Measurements from ENCODE around the gene RMND5A.

The RMND5A gene

DNA sequence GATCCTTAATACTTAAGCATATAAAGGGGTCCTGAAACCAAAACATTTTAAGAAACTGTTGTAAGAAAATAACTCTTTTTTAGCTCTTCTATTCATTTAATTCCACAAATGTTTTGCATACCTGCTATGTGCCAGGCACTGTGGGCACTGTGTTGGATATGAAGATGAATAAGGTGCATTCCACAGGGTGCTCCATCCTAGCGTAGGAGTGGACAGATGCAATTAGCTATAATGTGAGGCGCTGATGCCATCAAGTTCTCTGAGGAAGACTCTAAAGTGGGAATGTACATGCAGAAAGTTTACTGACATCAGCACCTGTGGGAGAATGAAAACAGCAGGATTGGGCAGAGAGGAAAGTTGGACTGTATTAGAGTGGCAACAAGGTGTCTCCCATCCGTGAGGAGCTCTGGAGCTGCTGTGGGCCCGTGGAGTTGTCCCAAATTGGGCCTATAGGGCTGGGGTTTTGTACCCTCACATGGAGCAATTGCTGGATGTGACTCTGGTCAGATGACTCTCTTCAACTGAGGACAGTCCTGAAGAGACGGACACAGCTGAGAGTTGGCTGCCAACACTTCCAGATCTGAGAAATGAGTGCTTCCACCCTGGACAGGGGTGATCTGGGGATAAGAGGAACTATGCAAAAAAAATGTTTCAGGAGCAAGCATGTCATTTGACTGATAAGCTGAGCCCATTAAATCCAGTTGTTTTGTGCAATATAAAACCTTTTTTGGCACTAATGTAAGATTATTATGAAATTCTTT, 48.3 kb downstream of the RMND5A start:
- no peak for DNase-seq

DNA sequence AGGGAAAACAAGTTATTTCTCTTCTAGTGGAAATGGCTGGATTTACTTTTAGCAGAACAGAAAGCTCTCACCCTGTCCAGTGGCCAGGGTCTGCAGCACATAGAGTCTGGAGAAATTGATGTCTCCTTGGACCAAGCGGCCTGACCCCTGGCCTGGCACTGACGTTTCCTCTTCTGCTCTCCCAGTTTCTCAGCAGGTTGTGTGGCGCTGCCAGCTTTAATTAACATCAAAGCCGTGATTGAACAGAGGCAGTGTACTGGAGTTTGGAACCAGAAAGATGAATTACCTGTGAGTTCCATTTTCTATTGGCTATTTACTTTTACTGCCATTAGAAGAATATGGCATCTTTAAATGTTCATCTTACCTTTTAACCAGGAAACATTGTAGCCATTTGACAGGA, 49.7 kb downstream of the RMND5A start:
- no peak for DNase-seq

DNA sequence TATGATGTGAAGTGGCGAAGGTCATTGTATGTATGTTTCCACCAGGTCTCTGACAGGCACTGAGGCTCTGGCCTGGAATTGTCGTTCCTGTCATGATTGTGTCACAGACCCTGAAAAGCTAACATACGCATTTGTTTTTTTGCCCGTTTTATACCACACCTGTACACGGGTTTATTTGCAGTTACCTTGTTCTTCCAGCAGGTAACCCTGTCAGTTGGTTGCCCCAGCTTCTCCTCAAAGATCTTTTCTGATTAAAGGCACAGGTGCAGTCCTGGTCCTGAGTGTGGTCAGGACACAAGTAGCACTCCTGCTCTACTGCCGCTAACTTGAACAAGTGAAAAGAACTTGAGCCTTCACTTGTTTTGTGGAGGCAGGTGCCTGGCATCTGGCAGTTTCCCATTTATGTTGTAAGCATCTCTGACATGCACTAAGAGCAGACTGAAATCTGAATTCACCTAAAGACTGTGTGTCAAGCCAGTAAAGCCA, 50.8 kb downstream of the RMND5A start:
- no peak for DNase-seq

DNA sequence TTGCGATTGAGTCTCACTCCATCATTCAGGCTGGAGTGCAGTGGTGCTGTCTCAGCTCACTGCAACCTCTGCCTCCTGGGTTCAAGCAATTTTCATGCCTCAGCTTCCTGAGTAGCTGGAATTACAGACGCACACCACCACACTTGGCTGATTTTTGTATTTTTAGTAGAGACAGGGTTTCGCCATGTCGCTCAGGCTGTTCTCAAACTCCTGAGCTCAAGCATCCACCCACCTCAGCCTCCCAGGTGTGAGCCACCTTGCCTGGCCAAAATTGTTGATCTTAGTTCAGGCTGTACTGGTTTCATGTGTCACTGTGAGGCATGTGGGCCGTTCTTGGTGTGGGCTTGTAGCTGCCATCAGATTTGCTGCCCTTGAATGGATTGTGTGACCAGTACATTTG, 52.5 kb downstream of the RMND5A start:
- DNase-seq = no peak

DNA sequence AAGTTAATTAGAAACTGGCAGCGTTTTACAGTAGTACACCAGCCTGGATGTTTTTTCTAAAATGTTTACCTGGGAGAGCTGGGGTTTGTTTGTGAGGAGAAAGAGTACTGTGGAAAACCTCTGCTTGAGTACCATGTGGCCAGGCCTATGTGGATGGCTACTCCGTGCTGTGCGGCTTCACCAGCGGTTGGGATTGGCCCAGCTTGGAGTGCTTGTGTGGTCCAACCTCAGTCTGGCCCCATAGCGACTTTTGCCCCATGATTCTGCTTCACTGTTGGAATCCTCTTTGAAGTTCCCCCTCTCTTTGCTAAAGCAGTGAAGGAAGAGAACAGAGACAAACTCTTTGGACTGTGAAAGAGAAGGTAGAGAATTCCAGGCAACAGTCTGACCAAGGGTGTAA, 54.8 kb downstream of the RMND5A start:
- no peak for DNase-seq

DNA sequence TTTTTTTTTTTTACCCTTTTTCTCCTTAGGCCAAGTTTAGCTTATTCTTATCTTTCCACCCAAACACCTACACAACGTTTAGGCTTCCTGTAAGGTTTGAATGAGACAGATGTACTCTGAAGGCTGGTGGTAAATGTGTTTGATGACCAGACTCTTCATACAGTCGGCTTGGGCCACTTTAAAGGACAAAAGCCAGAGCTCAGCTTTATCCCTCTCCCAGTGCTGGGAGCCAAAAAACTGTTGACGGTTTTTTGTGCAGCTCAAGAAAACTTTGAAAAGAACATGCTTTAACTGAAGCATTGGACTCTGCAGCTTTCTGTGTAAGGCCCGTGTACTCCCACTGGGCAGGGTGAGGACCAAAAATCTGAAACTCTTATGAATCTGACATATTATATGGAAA, 55.2 kb downstream of the RMND5A start:
- no peak for DNase-seq

DNA sequence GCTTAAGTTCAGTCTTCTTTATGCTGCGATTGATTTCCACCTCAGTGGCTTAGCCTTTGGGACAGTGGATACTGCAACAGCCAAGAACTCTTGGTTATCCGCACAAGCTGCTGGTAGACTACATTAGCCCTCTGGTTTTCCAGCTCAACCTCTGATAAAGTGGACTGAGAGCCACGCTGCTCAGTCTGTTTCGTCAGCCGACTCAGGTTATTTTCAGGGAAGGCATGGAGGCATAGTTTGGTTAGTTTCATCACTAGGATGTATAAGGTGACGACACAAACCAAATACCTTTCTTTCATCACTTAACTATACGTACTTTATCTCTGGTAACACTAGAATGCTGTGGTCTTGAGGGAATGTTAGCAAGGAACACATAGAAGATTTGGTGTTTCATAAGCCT, 56.4 kb downstream of the RMND5A start:
- no peak for DNase-seq

DNA sequence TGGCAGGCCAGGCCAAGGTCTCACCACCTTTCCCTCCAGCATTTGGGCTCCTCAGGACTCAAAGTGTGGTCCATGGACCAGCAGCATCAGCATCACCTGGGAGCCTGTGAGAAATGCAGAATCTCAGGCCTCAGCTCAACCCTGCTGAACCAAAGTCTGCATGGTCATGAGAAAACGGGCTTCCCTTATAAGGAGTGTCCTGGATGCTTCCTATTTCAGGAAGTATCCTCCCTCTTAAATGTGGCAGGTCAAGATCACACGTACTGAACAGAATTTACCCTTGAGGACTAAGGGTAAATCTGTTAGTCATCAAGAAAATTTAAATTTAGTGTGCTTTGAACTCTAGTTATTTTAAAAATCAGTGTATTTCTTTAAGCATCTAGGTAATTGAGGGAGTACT, 58.9 kb downstream of the RMND5A start:
- DNase-seq = no peak

DNA sequence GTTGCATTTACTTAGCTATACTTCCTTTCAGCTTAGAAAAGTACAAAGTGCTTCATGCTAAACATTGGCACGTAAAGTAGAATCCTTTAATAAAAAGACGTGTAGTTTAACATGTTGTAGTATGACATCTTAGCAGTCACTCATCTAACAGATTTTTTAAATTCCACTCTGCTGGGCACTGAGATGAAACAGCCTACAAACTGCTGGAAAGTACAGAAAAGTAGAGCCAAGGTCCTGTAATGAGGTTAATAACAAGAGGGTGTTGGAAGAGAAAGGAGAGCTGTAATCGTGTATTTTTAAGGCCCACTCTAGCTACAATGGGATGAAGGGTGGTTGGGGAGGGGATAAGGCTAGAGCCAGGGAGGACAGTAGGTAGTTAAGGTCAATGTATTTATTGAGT, 59.9 kb downstream of the RMND5A start:
- DNase-seq = no peak

DNA sequence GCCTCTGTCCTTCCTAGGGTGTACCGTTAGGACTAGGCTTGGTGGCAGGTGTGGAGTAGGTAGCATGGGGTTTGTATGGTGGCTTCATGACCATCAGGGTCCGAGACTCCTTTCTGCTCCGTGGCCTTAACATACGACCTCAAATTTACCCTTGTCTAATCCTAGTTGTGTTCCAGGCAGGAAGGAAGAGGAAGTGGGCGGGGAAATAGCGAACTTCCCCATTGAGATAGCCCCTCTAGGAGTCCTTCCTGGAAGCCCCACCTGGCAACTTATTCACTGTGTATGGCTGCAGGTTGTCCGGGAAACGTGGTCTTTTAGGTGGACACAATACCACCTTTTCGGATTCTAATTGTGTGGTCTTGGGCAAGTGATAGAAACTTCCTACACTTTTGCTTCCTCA, 61.3 kb downstream of the RMND5A start:
- DNase-seq = no peak

DNA sequence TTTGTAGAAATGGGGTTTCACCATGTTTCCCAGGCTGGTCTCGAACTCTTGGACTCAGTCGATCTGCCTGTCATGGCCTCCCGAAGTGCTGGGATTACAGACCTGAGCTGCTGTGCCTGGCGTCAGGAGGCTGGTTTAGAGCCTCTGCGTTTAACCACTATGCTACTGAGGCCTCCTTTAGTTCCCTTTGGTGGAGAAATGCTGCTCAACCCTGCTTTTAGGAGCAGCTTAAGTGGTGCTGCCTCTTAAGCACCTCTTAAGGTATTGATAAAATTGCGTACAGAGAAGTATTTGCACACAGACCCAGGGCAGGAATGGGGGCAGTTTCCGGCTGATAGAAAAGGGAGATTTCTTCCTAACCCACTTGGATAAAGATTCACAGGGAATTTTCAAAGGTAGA, 62.7 kb downstream of the RMND5A start:
- no peak for DNase-seq

DNA sequence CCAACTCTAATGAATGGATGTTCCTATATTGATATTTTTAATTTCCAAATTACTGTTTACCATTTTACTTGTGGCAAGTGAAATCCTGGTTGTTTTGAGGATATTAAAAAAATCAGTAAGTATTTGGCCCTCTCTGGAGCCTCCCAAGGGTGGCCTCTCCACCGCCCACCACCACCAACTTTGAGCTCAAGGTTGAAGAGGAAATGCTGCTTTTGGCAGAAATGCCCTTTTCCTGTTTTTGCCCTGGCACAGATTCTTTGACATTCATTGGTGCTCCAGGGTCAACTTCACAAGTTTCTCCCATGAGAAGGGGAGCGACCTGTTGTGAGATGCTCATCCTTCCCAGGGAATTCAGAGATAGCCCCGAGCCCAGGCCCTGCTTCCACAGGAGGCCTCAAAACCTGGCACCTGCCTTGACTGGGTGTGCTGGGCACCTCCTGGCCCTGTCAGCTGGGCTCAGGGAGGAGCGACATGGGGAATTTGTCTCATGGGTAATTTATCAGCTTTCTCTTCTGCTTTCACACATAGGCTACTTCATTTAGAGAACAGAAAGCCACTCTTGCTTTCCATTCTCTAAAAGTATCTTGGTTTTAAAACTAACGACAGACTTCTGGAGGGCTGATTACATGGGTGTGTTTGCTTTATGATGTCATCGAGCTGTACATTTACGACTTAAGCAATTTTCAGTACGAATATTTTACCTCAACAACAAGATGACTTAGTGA, 63.7 kb downstream of the RMND5A start:
- DNase-seq = no peak

DNA sequence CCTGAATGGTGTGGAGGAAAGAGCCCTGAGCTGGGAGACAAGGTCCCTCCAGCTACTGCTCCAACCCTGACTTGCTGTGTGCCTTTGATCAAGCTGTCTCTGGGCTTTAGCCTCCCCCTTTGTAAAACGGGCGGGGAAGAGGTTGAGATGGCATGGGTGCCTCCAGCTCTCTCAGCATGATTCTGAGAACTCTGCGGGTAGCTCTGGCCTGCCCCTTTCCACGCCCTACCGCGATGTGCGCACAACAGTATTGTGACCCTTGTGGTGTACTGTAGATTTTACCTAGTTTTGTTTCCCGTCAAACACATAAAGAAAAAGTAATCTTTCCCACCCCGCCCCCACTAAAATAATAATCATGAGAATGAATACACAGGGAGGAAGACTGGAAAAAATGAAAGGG, 65.4 kb downstream of the RMND5A start:
- no peak for DNase-seq

DNA sequence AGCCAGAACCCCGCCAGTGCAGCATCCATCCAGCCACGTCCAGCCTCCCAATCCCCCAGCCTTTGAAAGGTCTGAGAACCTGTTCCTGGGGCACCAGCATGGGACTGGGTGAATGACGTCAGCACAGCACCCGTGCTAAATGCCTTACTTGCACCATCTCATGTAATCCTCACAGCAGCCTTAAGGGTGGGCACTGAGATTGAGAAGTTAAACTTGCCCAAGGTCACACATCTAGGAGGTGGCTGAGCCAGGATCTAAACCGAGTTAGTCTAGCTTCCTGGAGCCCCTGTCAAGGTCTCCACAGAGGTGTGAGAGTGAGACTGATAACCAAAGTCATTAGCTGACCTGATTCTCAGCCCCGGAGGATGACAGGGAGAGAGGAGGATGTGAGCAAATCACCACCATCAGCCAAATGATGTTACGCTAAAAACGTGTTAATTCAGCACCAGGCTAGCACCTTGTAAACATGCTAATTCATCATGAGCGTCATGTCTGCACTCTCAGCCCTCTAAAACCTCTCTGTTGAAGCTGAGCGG, 66.0 kb downstream of the RMND5A start:
- no peak for DNase-seq

DNA sequence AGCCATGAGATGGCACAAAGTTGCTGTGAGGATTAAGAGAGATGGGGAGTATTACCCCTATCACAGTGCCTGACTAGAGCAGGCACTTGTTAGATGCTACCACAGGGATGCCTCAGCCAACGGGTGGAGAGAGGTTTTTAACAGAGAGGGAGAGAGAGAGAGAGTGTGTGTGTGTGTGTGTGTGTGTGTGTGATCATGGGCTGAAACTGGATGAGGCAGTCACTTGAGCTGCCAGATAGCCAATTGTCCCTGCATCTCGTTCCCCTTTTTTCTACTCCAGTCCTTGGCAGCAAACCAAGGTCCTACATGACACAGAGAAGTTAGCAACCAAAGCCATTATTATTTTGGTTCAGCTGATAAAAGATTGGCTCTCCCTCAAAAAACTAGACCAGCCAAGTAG, 67.6 kb downstream of the RMND5A start:
- DNase-seq = peak in 1 of 2 experiments; percentile 49

DNA sequence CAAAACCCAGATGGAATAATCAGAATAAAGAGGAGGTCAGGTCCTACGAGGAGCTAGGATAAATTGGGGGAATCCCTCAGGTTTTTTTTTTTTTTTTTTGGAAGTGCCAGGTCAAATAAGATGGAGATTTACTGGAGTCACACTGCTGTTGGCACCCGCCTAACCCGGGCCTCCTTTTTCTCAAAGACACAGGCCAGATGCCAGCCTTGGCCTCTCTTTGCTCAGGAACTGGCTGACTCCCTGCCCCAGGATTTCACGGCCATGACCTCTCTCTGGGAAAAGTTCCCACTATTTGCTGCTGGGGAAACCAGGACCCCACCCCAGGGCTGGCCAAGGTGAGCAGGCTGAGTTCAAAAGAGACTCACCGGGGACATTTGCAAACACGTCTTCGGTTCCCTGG, 68.1 kb downstream of the RMND5A start:
- peak; percentile 26 to 48 for DNase-seq

DNA sequence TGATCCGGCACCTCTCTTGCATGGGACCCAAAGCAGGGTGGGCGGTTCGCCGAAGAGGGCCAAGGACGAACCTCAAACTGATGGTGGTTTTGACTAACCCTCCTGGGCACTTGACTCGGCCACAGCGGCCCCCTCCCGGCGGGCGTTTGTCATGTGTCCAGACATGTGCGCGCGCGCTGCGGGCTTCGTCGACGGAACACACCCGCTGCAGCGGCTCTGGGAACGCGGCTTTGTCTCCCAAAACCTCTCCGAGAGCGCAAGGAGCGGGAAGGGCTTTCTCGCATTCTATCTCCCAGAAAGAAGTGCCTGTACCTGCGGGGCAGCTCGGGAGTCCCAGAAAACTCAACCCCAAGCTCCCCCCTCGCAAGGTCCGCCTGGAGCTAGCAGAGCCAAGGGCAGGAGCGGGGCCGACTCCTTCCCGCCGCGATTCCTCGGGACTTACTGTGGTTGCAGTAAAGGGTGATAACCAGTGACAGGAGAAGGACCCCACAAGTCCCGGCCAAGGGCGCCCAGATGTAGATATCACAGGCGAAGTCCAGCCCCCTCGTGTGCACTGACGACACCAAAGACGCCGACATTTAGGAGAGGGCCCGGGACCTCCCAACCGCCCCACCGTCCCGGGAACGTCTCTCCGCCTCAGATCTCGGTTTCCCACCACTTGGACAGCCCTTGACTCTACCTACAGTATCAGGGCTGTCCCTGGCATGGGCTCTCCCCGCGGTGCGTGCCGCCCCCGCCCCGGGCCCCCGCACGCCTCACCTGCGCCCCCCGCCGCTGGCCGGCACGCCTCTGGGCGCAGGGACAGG, 69.0 kb downstream of the RMND5A start:
- no peak for DNase-seq

DNA sequence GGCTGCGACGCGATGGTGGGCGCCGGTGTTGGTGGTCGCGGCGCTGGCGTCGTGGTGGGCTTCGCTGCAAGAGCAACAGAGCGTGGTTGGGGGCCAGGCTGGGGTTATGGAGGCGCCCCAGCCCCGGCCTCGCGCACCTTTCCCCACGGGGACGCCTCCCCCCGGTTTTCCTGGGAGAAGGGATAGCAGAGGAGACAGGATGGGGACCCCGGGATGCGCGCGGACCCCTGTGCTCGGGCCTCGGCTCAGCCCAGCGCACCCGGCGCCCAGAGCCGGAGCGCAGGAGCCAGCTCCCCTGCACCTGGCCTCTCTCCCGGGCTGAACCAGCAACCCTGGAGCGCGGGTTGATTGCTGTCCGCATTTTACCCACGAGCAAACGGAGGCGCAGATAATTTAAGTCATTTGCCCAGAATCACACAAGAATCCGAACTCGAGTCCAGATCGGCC, 69.6 kb downstream of the RMND5A start:
- DNase-seq = no peak

DNA sequence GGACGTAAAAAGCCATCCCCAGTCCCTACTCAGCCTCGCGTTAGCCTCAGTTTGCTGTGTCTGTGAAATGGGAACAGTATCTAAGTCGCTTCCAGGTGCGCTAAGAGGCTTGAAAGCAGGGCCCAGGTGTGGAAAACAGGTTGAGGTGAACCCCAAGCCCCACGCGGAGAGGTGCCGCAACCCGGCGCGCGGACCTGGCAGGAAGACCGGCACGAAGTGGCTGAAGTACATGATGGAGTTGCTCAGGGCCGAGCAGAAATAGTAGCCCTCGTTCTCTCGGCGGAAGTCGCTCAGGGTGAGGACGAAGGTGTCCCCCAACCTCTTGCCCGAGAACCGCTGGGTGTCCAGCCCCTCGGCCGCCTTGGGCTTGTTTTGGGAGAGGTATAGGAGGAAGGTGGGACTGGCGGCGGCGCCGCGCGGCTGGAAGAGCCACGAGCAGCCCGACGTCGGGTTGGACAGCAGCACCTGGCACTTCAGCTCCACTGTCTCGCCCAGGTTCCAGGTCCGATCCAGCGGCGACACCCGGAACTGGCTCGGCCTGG, 70.1 kb downstream of the RMND5A start:
- DNase-seq = no peak

DNA sequence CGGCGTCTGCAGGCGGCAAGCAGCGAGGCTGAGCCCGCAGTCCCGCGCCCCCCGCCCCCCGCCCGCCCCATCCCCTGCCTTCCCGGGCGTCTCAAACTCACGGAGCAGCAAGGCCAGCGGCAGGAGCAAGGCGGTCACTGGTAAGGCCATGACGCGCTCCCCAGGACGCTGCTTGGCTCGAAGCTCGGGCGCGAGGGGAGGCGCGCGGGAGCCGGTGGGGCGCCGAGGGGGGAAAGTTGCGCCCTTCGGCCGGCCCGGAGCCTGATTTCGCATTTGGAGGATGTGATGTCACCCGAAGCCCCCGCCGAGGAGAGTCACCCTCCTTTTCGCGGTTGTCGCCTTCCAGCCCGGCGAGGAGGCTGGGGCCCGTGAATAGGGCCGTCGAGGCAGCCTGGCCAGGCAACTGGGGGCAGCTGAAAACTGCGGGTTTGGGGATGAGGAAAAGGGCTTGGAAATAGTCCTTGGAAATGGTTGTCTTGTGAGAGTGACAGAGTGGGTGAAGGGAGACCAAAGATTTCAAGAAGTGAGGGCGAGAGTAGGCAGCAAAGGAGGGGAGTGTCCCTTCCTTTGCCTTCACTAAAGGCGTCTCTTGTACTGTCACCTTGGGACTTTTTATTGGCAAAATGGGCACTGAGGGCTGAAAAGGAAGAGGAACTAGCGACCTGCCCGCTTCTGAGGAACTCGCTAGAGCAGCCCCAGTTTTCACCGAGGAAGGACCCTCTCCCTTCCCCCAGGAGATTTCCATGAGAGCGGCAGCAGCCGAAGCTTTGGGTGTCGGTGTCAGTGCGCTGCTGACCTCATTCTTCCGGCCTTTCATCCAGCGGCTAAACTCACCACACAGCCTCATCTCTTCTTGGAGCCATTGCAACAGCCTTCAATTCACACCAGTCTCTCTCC, 70.8 kb downstream of the RMND5A start, which contains the start of gene CD8A:
CD8A (minus strand) TSS at position 238 of the 897 bp plus-strand sequence; CDS start at position 150, 88 bp downstream.
- no peak for DNase-seq

DNA sequence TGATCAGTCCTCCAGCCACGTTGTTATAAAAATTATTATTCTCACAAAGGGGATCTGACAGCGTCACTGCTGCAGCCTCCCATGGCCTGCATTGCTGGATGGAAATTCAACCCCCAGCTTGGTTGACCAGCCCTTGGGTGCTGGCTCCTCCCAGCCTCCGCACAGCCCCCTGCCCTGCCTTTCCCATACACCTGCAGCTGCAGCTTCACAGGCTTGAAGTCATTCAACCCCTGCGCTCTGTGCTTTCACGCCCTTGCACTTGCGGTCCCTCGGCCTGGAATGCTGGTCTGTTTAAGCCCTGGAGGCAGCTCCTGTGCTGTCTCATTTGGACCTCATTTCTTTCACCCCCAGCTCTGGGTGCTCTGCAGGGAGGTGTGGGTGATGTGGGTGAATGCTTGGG, 71.5 kb downstream of the RMND5A start:
- no peak for DNase-seq

DNA sequence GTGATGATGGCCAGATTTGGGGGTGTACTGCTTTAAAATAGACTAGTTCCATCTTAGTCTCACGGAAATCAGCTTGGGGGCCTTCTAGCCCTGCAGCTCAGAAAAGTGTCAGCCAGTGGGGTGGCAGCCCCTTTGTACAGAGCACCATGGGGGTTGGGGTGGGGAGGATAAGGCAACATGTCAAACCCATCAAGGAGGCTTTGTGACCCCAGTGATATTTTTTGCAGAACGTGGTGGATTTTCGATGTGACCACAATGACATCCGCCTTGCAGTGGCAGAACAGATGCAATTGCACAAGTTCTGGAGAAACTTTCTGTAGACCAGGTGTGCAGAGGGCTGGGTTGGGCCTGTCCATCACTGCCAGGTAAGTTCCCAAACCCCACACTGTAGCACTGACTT, 73.7 kb downstream of the RMND5A start:
- DNase-seq = no peak

Data from NCI-H446 (cell line).